Suprapubic skin (tissue), 3 donors: Measurements from ENCODE around the gene ADAMTS3.

ENCODE experiments used
- POLR2AphosphoS5 ChIP-seq, 3 donors: sonication (generic); formaldehyde crosslinking; IDR thresholded peaks; one replicate each; pipeline ENCODE4 v1.6.1; 2017; ENCODE audit warnings: antibody characterized with exemption in 3 of 3
- TF ChIP-seq, protein P1 (sequence below), 2 donors: fragments of 200-600 bp in 1 of 2; fragments of 450-650 bp in 1 of 2; sonication (generic) in 1 of 2; IDR thresholded peaks; one replicate each; pipeline ENCODE4 v1.5.1; 2016 to 2019; ENCODE audit warnings: antibody characterized with exemption in 2 of 2, mild to moderate bottlenecking in 1 of 2, moderate library complexity in 1 of 2

- TF ChIP-seq, protein P1, sequence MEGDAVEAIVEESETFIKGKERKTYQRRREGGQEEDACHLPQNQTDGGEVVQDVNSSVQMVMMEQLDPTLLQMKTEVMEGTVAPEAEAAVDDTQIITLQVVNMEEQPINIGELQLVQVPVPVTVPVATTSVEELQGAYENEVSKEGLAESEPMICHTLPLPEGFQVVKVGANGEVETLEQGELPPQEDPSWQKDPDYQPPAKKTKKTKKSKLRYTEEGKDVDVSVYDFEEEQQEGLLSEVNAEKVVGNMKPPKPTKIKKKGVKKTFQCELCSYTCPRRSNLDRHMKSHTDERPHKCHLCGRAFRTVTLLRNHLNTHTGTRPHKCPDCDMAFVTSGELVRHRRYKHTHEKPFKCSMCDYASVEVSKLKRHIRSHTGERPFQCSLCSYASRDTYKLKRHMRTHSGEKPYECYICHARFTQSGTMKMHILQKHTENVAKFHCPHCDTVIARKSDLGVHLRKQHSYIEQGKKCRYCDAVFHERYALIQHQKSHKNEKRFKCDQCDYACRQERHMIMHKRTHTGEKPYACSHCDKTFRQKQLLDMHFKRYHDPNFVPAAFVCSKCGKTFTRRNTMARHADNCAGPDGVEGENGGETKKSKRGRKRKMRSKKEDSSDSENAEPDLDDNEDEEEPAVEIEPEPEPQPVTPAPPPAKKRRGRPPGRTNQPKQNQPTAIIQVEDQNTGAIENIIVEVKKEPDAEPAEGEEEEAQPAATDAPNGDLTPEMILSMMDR (IDR thresholded peaks at IDR 0.05), result no peak
- no peak for TF ChIP-seq POLR2AphosphoS5 (IDR thresholded peaks at IDR 0.05)
Observed at GRCh38 chr4:72525938-72526337, 43.1 kb downstream of the ADAMTS3 start.
